ENCODE measurements around the gene NF1.

The NF1 gene

GRCh38 chr17:31404028-31404949, 309.5 kb downstream of the NF1 start:
- no peaks in the 10 kb centered on the region for H3K9me3 ChIP-seq (ENCODE audit: control insufficient read depth, low read length)

GRCh38 chr17:31405890-31406371, 311.2 kb downstream of the NF1 start:
- H3K4me1 ChIP-seq (ENCODE audit: control insufficient read depth, insufficient read depth, low read length, poor library complexity, severe bottlenecking): no peaks in the 10 kb centered on the region
- no peaks in the 10 kb centered on the region for H3K9me3 ChIP-seq (ENCODE audit: control insufficient read depth, low read length)
- H3K36me3 ChIP-seq (ENCODE audit: control insufficient read depth, insufficient read depth, low read length): no peaks in the 10 kb centered on the region
- H3K27ac ChIP-seq (ENCODE audit: low read depth, low read length, severe bottlenecking): no peak overlapping the region
- no peak overlapping the region for H3K4me3 ChIP-seq (ENCODE audit: extremely low read depth, insufficient read depth, low read length, poor library complexity, severe bottlenecking)
- WGBS, 2 experiments (ENCODE audit: insufficient coverage in 2 of 2): 71 to 82% methylated on average over 4 to 5 of the region's 5 CpGs

More at GRCh38 chr17:31404028-31404949, 309.5 kb downstream of the NF1 start:
- WGBS, 2 experiments (ENCODE audit: insufficient coverage in 2 of 2): 91 to 94% methylated on average over 12 to 18 of the region's 19 CpGs
- H3K4me1 ChIP-seq (ENCODE audit: control insufficient read depth, insufficient read depth, low read length, poor library complexity, severe bottlenecking): no peaks in the 10 kb centered on the region
- no peak overlapping the region for H3K4me3 ChIP-seq (ENCODE audit: extremely low read depth, insufficient read depth, low read length, poor library complexity, severe bottlenecking)
- no peak overlapping the region for H3K27ac ChIP-seq (ENCODE audit: low read depth, low read length, severe bottlenecking)
- H3K36me3 ChIP-seq (ENCODE audit: control insufficient read depth, insufficient read depth, low read length): no peaks in the 10 kb centered on the region

GRCh38 chr17:31408586-31408985, 313.8 kb downstream of the NF1 start:
- Histone ChIP-seq H3K4me3 (ENCODE audit: extremely low read depth, insufficient read depth, low read length, poor library complexity, severe bottlenecking) (no peak overlapping the region), H3K36me3 (ENCODE audit: control insufficient read depth, insufficient read depth, low read length) (no peaks in the 10 kb centered on the region), H3K4me1 (ENCODE audit: control insufficient read depth, insufficient read depth, low read length, poor library complexity, severe bottlenecking) (peaks cover 5% of the 10 kb centered on the region), H3K27ac (ENCODE audit: low read depth, low read length, severe bottlenecking) (no peak overlapping the region), H3K9me3 (ENCODE audit: control insufficient read depth, low read length) (no peaks in the 10 kb centered on the region)
- 89 to 93% methylated on average over 4 of the region's 4 CpGs for WGBS, 2 experiments (ENCODE audit: insufficient coverage in 2 of 2)

- Histone ChIP-seq H3K27ac (ENCODE audit: low read depth, low read length, severe bottlenecking) (no peak overlapping the region), H3K4me3 (ENCODE audit: extremely low read depth, insufficient read depth, low read length, poor library complexity, severe bottlenecking) (no peak overlapping the region), H3K4me1 (ENCODE audit: control insufficient read depth, insufficient read depth, low read length, poor library complexity, severe bottlenecking) (peaks cover 13% of the 10 kb centered on the region), H3K36me3 (ENCODE audit: control insufficient read depth, insufficient read depth, low read length) (no peaks in the 10 kb centered on the region), H3K9me3 (ENCODE audit: control insufficient read depth, low read length) (no peaks in the 10 kb centered on the region)
- WGBS, 2 experiments (ENCODE audit: insufficient coverage in 2 of 2): 83 to 88% methylated on average over 10 of the region's 13 CpGs
Measured at GRCh38 chr17:31411707-31412285, 317.0 kb downstream of the NF1 start.

- H3K4me1 ChIP-seq (ENCODE audit: control insufficient read depth, insufficient read depth, low read length, poor library complexity, severe bottlenecking): peaks cover 13% of the 10 kb centered on the region
Measured at GRCh38 chr17:31412511-31412910, 317.7 kb downstream of the NF1 start.

GRCh38 chr17:31413081-31413799, 318.5 kb downstream of the NF1 start:
- WGBS, 2 experiments (ENCODE audit: insufficient coverage in 2 of 2): 65 to 68% methylated on average over 12 to 13 of the region's 15 CpGs
- no peak overlapping the region for H3K4me3 ChIP-seq (ENCODE audit: extremely low read depth, insufficient read depth, low read length, poor library complexity, severe bottlenecking)
- no peaks in the 10 kb centered on the region for H3K9me3 ChIP-seq (ENCODE audit: control insufficient read depth, low read length)
- no peak overlapping the region for H3K27ac ChIP-seq (ENCODE audit: low read depth, low read length, severe bottlenecking)
- H3K36me3 ChIP-seq (ENCODE audit: control insufficient read depth, insufficient read depth, low read length): no peaks in the 10 kb centered on the region
- H3K4me1 ChIP-seq (ENCODE audit: control insufficient read depth, insufficient read depth, low read length, poor library complexity, severe bottlenecking): peaks cover 13% of the 10 kb centered on the region

More at GRCh38 chr17:31412511-31412910, 317.7 kb downstream of the NF1 start:
- no peak overlapping the region for H3K27ac ChIP-seq (ENCODE audit: low read depth, low read length, severe bottlenecking)
- 76 to 85% methylated on average over 6 of the region's 6 CpGs for WGBS, 2 experiments (ENCODE audit: insufficient coverage in 2 of 2)
- no peaks in the 10 kb centered on the region for H3K36me3 ChIP-seq (ENCODE audit: control insufficient read depth, insufficient read depth, low read length)
- H3K9me3 ChIP-seq (ENCODE audit: control insufficient read depth, low read length): no peaks in the 10 kb centered on the region
- no peak overlapping the region for H3K4me3 ChIP-seq (ENCODE audit: extremely low read depth, insufficient read depth, low read length, poor library complexity, severe bottlenecking)

GRCh38 chr17:31413874-31414549, 319.2 kb downstream of the NF1 start:
- peak overlapping the region; percentile 6 for H3K27ac ChIP-seq (ENCODE audit: low read depth, low read length, severe bottlenecking)
- H3K4me3 ChIP-seq (ENCODE audit: extremely low read depth, insufficient read depth, low read length, poor library complexity, severe bottlenecking): no peak overlapping the region
- 68 to 73% methylated on average over 9 to 10 of the region's 12 CpGs for WGBS, 2 experiments (ENCODE audit: insufficient coverage in 2 of 2)
- H3K9me3 ChIP-seq (ENCODE audit: control insufficient read depth, low read length): no peaks in the 10 kb centered on the region
- H3K4me1 ChIP-seq (ENCODE audit: control insufficient read depth, insufficient read depth, low read length, poor library complexity, severe bottlenecking): peaks cover 13% of the 10 kb centered on the region
- no peaks in the 10 kb centered on the region for H3K36me3 ChIP-seq (ENCODE audit: control insufficient read depth, insufficient read depth, low read length)

GRCh38 chr17:31414550-31414918, 319.8 kb downstream of the NF1 start:
- Histone ChIP-seq H3K4me1 (ENCODE audit: control insufficient read depth, insufficient read depth, low read length, poor library complexity, severe bottlenecking) (peaks cover 13% of the 10 kb centered on the region), H3K27ac (ENCODE audit: low read depth, low read length, severe bottlenecking) (no peak overlapping the region), H3K9me3 (ENCODE audit: control insufficient read depth, low read length) (no peaks in the 10 kb centered on the region), H3K4me3 (ENCODE audit: extremely low read depth, insufficient read depth, low read length, poor library complexity, severe bottlenecking) (no peak overlapping the region), H3K36me3 (ENCODE audit: control insufficient read depth, insufficient read depth, low read length) (no peaks in the 10 kb centered on the region)
- 77 to 82% methylated on average over 6 of the region's 6 CpGs for WGBS, 2 experiments (ENCODE audit: insufficient coverage in 2 of 2)

GRCh38 chr17:31415004-31415454, 320.3 kb downstream of the NF1 start:
- no peaks in the 10 kb centered on the region for H3K36me3 ChIP-seq (ENCODE audit: control insufficient read depth, insufficient read depth, low read length)
- 75 to 88% methylated on average over 5 to 7 of the region's 7 CpGs for WGBS, 2 experiments (ENCODE audit: insufficient coverage in 2 of 2)

More at GRCh38 chr17:31415004-31415454, 320.3 kb downstream of the NF1 start:
- no peak overlapping the region for H3K27ac ChIP-seq (ENCODE audit: low read depth, low read length, severe bottlenecking)
- H3K4me3 ChIP-seq (ENCODE audit: extremely low read depth, insufficient read depth, low read length, poor library complexity, severe bottlenecking): no peak overlapping the region
- no peaks in the 10 kb centered on the region for H3K9me3 ChIP-seq (ENCODE audit: control insufficient read depth, low read length)
- H3K4me1 ChIP-seq (ENCODE audit: control insufficient read depth, insufficient read depth, low read length, poor library complexity, severe bottlenecking): peaks cover 13% of the 10 kb centered on the region

All from mesodermal cell (in vitro differentiated cells).